GM19328 (cell line): ENCODE measurements around the gene MXRA8.
"Not testable (repeated sequence)": the region's sequence is repeated elsewhere in the genome, so short reads cannot be mapped to it uniquely, and the experiment has no call there.

ENCODE experiments used
- ATAC-seq: cut with Tn5 transposase; IDR thresholded peaks from one replicate; pipeline ENCODE4 v1.9.1; 2021; ENCODE audit warnings: mild to moderate bottlenecking, moderate library complexity; ENCODE audit not compliant: unreplicated experiment

Gene MXRA8, protein sequence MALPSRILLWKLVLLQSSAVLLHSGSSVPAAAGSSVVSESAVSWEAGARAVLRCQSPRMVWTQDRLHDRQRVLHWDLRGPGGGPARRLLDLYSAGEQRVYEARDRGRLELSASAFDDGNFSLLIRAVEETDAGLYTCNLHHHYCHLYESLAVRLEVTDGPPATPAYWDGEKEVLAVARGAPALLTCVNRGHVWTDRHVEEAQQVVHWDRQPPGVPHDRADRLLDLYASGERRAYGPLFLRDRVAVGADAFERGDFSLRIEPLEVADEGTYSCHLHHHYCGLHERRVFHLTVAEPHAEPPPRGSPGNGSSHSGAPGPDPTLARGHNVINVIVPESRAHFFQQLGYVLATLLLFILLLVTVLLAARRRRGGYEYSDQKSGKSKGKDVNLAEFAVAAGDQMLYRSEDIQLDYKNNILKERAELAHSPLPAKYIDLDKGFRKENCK

DNA sequence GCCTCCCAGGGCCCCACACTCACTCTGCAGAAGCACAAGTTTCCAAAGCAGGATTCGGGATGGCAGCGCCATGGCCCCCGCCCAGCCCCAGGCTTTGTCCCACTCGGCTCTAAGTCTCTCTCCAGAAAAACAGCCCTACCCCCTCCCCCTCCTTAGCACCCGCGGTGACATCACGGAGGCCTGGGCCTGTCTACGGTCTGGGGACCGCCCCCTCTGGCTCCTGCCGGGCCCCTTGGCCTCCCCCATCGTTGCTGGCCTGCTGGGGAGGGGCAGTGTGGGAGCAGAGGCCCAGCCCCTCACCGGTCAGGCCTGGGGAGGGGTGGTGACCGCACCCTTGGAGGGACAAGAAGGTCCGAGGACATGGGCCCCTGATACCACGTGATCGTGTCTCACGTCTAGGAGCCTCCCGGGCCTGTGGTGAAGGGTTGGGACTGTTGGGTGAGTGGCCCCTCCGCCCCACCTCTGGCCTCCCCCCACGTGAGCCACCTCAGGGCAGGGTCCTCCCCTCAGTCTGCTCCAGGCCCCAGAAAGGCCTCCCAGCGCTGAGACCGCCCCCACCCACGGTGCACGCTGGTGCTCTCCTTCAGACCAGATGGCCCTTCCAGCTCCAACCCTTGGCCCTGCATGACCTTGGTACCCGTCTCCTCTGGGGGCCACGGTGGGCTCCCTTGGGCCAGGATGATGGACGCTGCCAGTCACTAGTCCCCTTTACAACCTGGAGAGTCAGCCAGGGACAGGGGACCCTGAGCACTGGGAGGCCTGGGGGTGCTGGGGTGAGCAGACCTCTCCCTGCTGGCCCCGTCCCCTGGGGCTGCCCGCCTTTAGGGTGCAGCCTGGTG, at the start of gene MXRA8:
MXRA8 (minus strand) TSS at position 123 of the 839 bp plus-strand sequence; CDS start at position 72, 51 bp downstream.
- ATAC-seq, result no peak

DNA sequence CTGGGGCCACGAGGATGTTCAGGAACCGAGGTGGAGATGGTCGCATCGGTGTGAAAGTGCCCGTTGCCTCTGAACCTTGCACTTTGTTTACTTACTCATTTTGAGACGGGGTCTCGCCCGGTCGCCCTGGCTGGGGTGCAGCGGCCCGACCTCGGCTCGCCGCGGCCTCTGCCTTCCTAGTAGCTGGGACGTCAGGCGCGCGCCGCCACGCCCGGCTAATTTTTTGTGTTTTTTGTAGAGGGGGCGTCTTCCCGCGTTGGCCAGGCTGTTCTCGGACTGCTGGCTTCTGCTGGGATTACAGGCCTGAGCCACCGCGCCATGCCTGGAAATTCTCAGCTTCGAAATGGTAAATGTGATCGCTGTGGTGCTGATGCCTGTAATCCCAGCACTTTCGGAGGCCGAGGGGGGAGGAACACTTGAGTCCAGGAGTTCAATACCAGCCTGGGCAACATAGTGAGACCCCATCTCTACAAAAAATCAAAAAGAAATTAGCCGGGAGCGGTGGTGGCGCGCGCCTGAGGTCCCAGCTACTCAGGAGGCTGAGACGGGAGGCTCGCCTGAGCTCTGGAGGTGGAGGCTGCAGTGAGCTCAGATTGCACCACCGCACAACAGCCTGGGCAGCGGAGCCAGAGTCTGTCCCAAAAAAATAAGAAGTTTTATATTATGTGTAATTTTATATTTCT, 49.4 kb upstream of the MXRA8 start:
- ATAC-seq, result no peak

DNA sequence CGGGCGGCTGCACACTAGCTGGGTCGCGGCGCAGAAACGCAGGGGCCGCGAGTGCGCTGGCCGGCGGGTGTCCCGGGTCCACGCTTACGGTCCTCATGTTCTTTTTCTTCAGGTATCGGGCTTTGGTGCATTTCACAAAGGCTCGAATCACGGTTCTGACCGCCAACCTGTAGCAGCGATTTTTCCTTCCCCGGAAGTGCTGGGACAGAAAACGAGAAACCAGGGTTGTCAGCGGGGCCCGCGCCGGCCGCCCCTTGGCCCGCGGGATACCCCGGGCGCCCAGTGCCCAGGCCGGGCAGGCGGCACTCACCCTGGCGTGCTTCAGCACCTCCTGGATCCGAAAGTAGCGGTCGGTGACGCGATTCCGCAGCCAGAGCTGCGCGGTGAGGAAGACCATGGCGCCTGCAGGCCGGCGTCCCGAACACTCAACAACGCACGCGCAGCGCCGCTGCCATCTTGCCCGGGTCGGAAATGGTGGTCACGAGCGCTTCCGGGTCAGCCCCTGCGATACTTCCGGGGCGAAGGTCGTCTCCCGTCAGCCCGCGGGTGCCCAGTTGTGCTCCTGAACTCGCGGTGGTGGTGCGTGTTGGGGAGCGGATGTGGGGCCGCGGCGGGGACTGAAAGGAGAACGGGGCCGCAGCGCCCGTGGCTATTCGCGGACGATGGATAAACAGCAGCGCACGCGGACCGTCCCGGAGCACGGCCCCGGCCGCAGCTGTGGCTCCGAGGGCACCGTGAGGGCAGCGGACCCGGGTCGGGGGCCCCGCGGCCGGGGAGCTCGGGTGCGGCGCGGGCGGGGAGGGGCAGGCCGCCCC, 48.7 kb upstream of the MXRA8 start, which contains the start of gene MRPL20:
MRPL20 (minus strand) TSS at position 473 of the 815 bp plus-strand sequence; CDS start at position 397, 76 bp downstream.
- peak; percentile 86 for ATAC-seq

DNA sequence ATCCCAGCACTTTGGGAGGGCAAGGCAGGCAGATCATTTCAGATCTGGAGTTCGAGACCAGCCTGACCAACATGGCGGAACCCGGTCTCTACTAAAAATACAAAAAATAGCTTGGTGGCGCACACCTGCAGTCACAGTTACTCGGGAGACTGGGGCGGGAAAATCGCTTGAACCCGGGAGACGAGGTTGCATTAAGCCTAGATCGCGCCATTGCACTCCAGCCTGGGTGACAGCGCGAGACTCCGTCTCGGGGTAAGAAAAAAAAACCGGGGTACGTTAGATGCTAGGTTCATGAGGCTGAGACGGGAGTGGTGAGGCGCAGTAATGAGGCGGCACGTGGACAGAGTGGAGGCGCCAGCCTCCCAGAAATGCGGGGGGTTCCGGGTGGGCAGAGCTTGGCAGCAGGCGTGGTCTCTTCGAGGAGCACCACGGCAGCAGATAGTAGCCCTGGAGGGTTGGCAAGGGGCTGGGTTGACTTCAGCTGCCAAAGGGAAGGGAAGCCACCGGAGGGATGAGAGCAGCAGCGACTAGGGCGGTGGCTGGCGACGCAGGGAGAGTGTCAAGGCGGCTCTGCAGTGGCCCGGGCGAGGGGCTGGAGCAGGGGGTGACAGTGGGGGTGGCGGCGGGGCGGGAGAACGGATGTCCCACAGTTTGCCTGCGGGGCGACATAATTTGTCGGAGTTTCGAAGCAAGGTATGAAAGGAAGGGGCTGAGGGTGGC, 47.9 kb upstream of the MXRA8 start:
- no peak for ATAC-seq

DNA sequence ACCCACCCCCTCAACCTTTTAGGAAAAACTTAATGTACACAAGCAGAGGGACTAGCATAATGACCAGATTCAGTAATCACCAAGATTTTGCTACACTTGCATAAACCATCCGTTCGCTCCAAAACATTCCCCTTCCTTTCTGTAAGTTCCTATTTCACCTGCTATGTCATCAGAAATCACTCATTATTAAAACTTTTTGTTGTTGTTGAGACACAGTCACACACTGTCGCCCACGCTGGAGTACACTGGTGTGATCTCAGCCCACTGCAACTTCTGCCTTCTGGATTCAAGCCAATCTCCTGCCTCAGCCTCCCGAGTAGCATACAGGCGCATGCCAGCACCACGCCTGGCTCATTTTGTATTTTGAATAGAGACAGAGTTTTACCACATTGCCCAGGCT, 45.3 kb upstream of the MXRA8 start:
- ATAC-seq, result no peak

DNA sequence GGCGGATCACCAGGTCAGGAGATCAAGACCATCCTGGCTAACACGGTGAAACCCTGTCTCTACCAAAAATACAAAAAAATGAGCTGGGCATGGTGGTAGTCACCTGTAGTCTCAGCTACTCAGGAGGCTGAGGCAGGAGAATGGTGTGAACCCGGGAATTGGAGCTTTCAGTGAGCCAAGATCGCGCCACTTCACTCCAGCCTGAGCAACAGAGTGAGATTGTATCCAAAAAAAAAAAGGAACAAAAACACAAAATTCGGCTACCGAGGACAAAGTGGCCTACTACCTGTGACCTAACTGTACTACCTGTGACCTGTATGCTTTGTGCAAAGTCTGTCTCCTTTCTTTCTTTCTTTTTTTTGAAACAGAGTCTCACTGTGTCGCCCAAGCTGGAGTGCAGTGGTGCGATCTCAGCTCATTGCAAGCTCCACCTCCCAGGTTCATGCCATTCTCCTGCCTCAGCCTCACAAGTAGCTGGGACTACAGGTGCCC, 44.6 kb upstream of the MXRA8 start:
- ATAC-seq, result not testable (repeated sequence)

DNA sequence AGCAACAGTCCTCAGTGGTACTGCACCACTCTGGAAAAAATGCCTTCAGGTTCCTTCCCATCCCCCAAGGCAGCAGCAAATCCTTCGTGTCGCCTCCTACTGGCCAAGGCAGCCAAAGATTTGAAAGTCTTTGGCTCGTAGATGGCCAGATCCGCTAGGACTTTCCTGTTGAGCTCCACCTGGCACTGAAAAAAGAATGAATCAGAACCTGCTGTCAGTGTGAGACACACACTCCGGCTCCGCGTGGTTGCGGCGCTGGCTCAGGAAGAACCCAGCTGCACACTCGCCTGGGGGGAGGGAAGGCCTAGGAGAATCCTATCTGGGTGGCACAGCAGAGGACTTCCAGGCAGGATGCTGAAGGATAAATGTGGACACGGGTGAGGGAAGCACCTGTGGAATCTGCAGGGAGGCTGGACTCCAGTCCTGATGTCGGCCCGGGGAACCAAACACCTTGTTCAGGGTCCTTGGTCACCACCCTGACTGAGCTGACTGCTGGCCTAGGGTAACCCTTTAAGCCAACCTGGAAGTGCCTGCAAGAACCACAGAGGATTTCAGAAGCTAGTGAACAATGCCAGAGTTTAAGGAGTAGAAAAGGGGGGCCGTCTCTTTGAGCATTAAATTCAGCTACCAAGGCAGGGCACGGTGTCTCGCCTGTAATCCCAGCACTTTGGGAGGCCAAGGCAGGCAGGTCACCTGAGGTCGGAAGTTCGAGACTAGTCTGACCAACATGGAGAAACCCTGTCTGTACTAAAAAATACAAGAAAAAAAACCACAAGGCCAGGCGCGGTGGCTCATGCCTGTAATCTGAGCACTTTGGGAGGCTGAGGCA, 43.9 kb upstream of the MXRA8 start:
- ATAC-seq, result no peak

DNA sequence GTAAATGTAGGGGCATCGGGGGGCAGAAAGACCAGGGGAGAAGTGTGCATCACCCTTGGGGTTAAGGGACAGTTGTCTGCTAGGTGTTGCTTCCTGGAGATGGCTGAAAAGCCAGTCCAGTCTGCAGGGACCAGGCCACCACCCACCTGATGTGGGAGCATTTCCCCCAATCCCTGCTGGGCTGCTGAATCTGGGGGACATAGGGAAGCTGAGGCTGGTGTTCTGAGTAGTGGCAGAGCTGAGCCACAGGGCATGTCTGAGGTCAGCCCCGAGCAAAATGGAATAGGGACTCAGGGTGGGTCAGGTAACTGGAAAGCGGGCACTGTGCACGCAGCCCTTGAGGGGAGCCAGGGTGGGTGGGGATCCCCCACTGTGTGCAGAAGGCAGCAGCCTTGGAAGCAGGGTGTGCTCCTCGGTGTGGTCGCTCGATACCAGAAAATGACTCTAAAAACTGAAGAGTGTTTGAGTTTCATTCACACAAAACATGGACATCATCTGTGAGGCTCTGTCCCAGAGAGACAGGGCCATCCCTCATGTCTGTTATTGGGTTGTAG, 43.2 kb upstream of the MXRA8 start:
- ATAC-seq, result no peak

DNA sequence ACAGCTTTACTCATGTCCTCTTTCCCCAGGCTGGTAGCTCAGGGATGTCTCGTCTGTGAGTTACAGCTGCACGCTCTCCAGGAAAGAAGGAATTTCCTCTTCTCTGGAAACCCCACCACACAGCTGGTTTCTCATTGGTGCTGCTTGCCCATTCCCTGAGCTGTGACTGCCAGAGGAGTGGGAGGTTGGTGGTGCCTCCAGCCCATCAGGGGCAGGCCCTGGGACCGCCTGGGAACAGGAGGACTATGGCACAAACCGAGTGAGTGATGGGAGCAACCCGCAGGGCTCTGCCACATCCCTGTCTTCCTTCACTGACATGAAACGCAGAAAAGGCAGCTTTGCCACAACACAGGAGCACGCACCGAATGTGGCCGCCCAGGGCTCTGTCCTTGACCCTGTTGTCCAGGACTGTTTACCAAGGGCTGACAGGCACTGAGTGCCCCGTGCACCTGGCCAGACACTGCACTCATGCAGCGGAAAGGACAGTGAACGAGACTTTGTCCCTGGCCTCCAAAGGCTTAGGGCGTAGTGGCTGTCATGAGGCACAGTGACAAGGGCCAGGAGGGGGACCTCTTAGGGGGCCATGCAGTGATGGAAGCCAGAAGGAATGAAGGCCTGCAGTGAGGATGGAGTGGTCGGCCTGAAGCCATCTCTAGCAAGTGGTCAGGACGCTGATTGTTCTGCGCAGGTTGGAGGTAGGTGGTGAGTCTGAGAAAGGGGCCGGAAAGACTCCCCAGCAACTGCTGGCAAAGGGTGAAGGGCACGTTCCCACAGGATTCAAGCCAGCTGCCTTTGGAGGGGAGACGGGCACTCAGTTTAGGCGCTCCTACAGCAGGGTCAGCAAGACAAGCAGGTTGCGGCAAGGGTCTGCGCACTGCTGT, 42.5 kb upstream of the MXRA8 start:
- ATAC-seq, result no peak

DNA sequence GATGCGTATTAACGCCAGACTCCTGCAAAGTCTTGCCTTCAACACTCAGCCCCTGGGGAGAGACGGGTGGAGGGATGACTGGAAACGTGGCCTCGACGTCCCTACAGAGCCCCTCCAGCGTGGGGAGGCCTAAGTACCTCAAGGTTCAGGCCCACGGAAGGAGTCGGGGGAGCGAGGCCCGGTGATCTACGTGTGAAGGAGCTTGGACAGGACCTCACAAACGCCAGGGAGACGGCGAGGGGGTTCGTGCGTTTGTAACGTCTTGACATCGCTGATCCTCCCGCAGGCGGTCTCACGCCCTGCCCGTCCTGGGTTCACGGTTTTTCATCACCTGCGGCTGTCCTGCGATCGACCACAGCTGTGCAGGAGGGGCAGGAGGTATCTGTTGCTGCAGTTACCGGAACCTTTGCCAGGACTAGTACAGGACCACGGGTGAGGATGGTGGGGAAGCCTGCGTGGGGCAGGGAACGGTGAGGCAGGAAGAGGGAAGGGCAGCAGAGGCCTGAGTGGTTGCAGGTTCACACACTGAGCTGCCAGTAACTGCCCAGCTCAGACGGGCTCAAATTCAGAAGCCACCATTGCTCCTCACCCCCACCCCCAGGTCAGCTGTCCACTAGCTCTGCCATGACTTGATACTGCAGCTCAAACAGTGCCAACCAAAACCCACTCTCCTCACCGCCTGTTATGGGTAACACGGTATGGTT, 41.7 kb upstream of the MXRA8 start:
- ATAC-seq, result no peak

DNA sequence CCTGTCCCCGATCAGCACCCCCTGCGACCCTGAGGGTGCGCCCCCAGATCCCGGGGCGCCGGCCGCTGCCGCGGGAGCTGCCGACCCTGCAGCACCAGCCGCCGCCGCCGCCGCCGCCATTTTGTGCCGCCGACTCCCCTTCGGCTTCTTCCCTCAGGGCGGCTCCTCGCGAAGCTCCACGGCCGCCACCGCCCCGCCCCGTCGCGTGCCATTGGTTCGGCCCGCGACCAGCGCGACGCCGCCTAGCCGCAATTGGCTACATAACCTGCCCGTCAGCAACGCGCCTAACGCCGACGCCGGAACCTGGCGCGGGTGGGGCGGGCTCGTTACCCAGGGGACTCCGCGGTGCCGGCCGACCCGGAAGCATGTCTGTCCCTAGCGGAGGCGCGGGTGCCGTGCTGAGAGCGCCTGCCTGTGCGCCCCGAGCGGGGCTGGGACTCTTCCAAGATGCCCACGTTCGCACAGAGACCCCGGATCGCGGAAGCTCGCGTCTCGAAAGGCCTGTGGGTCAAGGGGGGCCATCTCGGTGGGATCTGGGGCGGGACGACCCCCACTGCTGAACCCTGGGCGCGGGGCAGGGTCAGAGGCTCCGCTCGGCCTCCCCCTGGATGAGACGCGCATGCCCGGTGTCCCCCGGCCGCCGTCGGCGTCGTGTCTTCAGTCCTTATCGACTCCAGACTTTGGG, 41.0 kb upstream of the MXRA8 start, which contains the start of gene CCNL2:
CCNL2 (minus strand) TSS at position 149 of the 685 bp plus-strand sequence; CDS start at position 120, 29 bp downstream.
- peak; percentile 93 for ATAC-seq

DNA sequence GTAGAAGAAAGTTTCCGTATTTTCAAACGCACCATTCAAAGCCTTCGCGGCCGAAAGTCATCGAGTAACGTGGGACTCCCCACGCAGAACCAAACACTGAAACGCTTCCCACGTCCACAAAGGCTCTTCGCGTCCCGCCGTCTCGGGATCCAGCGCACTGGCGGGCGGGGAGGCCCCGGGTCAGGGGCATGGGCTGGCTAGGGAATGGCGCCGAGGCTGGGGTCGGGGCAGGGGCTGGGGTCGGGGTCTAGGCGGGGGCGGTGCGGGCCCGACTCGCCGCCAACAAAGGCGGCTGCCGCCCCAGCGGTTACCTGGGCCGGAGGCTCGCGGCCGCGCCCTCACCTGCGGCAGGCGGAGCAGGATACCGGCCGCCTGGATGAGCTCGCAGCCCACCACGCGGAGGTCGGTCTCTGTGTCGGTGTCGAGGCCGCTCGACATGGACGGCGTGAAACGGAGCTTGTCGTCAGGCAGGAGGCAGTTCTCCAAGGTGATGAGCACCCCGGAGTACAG, 40.4 kb upstream of the MXRA8 start:
- peak; percentile 14 for ATAC-seq

DNA sequence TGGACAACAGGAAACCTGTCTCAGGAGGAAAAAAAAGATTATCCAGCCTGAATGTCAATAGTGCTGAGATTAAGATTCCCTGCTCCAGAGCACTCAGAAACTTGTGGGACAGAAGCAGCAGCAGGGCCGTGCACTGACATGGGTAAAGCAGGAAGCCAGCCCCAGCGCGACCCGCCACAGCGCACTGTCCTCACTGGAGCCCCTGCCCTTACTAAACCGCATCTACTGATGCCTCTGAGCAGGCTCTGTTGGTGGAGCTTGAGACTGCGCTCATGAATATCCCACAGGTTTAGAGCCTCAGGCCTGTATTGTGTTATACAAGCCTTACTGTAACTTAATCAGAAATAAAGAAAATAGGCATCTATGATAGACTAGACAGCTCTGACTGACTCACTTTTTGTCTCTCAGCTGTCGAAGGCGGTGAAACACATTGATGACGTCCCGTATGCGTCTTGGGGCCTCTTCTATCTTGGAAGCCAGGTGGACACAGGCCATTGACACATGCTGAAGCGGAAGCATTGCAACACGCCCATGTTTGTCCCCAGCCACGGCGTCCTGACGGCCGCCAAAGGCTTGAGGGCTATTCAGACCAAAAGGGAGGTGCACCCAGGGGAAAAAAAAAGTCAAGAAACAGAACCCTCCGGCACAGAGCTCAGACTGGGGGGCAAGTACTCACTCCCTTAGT, 39.6 kb upstream of the MXRA8 start:
- ATAC-seq, result no peak

DNA sequence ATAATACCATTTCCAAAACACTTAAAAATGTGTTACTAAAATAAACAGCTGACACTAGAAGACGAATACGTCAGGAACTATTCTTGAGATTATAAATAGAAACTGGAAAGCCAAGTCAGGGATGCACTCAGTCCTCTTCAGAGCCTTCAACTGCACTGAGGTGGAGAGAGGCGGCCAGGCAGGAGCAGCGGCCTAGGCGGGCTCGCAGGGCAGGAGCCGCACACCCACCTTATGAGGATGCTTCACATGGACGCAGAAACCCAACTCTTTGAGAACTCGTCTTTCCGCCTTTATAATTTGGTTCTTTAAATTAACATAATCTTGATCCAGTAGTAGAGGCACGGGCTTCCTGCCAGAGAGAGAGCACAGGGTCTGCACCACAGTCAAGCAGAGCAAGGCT, 36.8 kb upstream of the MXRA8 start:
- ATAC-seq, result no peak

DNA sequence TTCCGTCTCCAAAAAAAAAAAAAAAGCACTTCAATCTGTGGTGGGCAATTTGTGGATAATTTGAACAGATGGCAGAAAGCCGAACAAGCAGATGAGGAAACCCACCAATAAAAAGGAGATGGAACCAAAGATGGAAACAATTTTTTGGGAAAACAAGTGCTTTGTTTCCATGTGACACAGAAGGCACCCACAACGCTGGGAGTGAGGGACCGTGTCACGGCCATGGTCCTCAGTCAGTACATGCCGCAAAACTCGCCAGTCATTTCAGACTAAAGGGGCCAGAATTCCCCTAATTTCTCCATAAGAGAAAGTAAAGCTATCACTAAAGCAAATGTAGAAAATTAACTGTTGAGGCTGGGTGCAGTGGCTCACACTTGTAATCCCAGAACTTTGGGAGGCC, 35.8 kb upstream of the MXRA8 start:
- no peak for ATAC-seq
